ENCODE data around the gene FAIM2.

DNA sequence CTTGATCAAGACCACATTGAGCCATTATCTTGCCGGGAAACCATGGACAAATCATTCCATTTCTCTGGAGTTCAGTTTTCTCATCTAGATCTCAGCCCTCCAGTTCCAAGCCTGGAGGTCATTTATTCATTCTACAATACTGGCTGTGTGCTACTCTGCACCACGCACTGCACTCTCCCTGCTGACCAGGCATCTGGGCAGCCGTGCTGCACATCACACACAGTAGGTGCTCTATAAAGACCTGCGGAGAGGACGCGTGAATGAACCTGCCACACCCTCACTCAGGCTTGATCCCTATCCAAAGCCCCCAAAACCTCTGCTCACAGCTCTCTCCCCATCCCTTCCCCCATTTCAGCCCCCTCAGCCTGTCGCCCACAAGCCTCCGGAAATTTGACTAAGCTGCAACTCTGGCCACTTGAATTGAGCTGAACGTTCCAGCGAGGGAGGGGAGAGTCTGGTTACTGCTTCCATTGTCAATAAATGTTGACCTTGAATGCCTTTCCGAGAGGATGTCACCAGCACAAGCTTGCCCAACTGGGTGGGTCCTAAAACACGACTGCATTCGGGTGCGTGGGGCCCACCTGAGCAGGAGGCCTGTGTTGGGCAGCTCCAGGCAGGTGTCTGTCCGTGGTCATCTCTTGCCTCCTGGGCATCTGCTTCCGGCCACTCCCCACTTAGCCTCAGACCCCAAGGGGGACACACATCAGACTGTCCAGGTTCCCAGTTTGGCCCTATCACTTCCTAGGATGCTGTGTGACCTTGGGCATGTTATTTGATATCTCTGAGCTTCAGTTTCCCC, 17.8 kb downstream of the FAIM2 start:
- TF ChIP-seq CTCF (IDR thresholded peaks at IDR 0.05; ENCODE audit: insufficient read depth, low read length), result no peak
- TF ChIP-seq POLR2AphosphoS5 (IDR thresholded peaks at IDR 0.05; ENCODE audit: low read depth), result no peak
- no peak for TF ChIP-seq GABPA (IDR thresholded peaks at IDR 0.05; ENCODE audit: low read depth)
- TF ChIP-seq, protein P1, sequence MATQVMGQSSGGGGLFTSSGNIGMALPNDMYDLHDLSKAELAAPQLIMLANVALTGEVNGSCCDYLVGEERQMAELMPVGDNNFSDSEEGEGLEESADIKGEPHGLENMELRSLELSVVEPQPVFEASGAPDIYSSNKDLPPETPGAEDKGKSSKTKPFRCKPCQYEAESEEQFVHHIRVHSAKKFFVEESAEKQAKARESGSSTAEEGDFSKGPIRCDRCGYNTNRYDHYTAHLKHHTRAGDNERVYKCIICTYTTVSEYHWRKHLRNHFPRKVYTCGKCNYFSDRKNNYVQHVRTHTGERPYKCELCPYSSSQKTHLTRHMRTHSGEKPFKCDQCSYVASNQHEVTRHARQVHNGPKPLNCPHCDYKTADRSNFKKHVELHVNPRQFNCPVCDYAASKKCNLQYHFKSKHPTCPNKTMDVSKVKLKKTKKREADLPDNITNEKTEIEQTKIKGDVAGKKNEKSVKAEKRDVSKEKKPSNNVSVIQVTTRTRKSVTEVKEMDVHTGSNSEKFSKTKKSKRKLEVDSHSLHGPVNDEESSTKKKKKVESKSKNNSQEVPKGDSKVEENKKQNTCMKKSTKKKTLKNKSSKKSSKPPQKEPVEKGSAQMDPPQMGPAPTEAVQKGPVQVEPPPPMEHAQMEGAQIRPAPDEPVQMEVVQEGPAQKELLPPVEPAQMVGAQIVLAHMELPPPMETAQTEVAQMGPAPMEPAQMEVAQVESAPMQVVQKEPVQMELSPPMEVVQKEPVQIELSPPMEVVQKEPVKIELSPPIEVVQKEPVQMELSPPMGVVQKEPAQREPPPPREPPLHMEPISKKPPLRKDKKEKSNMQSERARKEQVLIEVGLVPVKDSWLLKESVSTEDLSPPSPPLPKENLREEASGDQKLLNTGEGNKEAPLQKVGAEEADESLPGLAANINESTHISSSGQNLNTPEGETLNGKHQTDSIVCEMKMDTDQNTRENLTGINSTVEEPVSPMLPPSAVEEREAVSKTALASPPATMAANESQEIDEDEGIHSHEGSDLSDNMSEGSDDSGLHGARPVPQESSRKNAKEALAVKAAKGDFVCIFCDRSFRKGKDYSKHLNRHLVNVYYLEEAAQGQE (IDR thresholded peaks at IDR 0.05; ENCODE audit: insufficient replicate concordance, low read depth), result no peak
